ES-I3 (cell line): ENCODE measurements around the gene ZNF528.

Experiments
- H3K36me3 ChIP-seq: 2 replicates; pipeline ENCODE4 v1.6.1; 2013; ENCODE audit warnings: mild to moderate bottlenecking, low read length, control low read depth, moderate library complexity; ENCODE audit not compliant: insufficient read depth
- H3K4me1 ChIP-seq: 2 replicates; pipeline ENCODE4 v1.6.1; 2013; ENCODE audit warnings: mild to moderate bottlenecking, control low read depth, low read length; ENCODE audit not compliant: insufficient read depth
- H3K9ac ChIP-seq: 2 replicates; pipeline ENCODE4 v1.6.1; 2013; ENCODE audit warnings: low read depth, mild to moderate bottlenecking, low read length, moderate library complexity
- H3K9me3 ChIP-seq: 2 replicates; pipeline ENCODE4 v1.6.1; 2013; ENCODE audit warnings: mild to moderate bottlenecking, low read length, moderate library complexity; ENCODE audit not compliant: control insufficient read depth, insufficient read depth

Gene ZNF528

GRCh38 chr19:52464798-52465470 lies 67.3 kb downstream of the ZNF528 start:
- Histone ChIP-seq H3K4me1 (no peaks in the 10 kb centered on the region), H3K36me3 (no peaks in the 10 kb centered on the region), H3K9ac (no peak overlapping the region), H3K9me3 (peaks cover 19% of the 10 kb centered on the region)
